Activated T-cell treated with anti-CD3 and anti-CD28 coated beads, Interleukin-2, amount 50 U/mL, for 4 hours (primary cell): Measurements from ENCODE around the gene OR1N2. TPM values are rescaled to one million over a fixed set of nuclear protein-coding genes. Genes with fewer than 3 reads are reported as not detected.
"Not testable (repeated sequence)": the region's sequence is repeated elsewhere in the genome, so short reads cannot be mapped to it uniquely, and the experiment has no call there.

Source experiments
- ATAC-seq, 2 donors: fragments of 200-7000 bp; cut with Tn5 transposase; one replicate each; pipeline ENCODE4 v1.10.0; 2021
- DNase-seq: peaks from one replicate; pipeline ENCODE4 v3.0.0-alpha.2; 2020
- H3K27me3 Mint-ChIP-seq: one replicate; pipeline ENCODE4 v1.8.0; 2021; ENCODE audit warnings: low read depth, mixed read lengths
- H3K36me3 Mint-ChIP-seq: one replicate; pipeline ENCODE4 v1.8.0; 2022; ENCODE audit warnings: mixed read lengths; ENCODE audit not compliant: insufficient read depth
- H3K4me1 Mint-ChIP-seq: one replicate; pipeline ENCODE4 v1.8.0; 2021; ENCODE audit warnings: low read depth, mixed read lengths
- H3K4me3 Mint-ChIP-seq: one replicate; pipeline ENCODE4 v1.8.0; 2021; ENCODE audit warnings: mild to moderate bottlenecking, moderate library complexity, mixed read lengths
- H3K9me3 Mint-ChIP-seq: one replicate; pipeline ENCODE4 v1.8.0; 2021; ENCODE audit warnings: mixed read lengths
- total RNA-seq, 3 donors: library from RNA; stranded (reverse); gene quantifications; one replicate each; pipeline ENCODE4 v1.2.1, GENCODE V29; 2021

The OR1N2 gene
- total RNA-seq, 3 donors from 2014 or later = not detected

- peak; percentile 10 for DNase-seq
- Mint-ChIP-seq H3K36me3 (no peaks in the 10 kb centered on the region), H3K4me1 (no peaks in the 10 kb centered on the region), H3K27me3 (peaks cover 5% of the 10 kb centered on the region), H3K9me3 (peaks cover 5% of the 10 kb centered on the region), H3K4me3 (no peak overlapping the region)
- ATAC-seq = peak; percentile 48 to 63
Observed at GRCh38 chr9:122562134-122562760, 9.3 kb downstream of the OR1N2 start.

GRCh38 chr9:122567901-122568300 is 15.0 kb downstream of the OR1N2 start:
- no peaks in the 10 kb centered on the region for H3K36me3 Mint-ChIP-seq
- no peak for ATAC-seq
- H3K4me1 Mint-ChIP-seq = no peaks in the 10 kb centered on the region

GRCh38 chr9:122572456-122572855 is 19.5 kb downstream of the OR1N2 start:
- no peaks in the 10 kb centered on the region for H3K4me1 Mint-ChIP-seq
- H3K36me3 Mint-ChIP-seq = no peaks in the 10 kb centered on the region
- no peaks in the 10 kb centered on the region for H3K27me3 Mint-ChIP-seq
- ATAC-seq = peak; percentile 79 to 88
- no peak overlapping the region for H3K4me3 Mint-ChIP-seq
- no peak for DNase-seq
- H3K9me3 Mint-ChIP-seq = no peaks in the 10 kb centered on the region

More at GRCh38 chr9:122567901-122568300, 15.0 kb downstream of the OR1N2 start:
- DNase-seq = no peak
- no peak overlapping the region for H3K4me3 Mint-ChIP-seq
- peaks cover 5% of the 10 kb centered on the region for H3K27me3 Mint-ChIP-seq
- H3K9me3 Mint-ChIP-seq = no peaks in the 10 kb centered on the region

- Mint-ChIP-seq H3K4me3 (no peak overlapping the region), H3K36me3 (no peaks in the 10 kb centered on the region), H3K27me3 (peaks cover 6% of the 10 kb centered on the region), H3K9me3 (no peaks in the 10 kb centered on the region), H3K4me1 (no peaks in the 10 kb centered on the region)
- ATAC-seq = no peak
- no peak for DNase-seq
Observed at GRCh38 chr9:122579874-122580273, 27.0 kb downstream of the OR1N2 start.

- Mint-ChIP-seq H3K27me3 (peaks cover 6% of the 10 kb centered on the region), H3K4me1 (no peaks in the 10 kb centered on the region), H3K9me3 (no peaks in the 10 kb centered on the region), H3K4me3 (no peak overlapping the region), H3K36me3 (no peaks in the 10 kb centered on the region)
- DNase-seq (no peak), ATAC-seq (no peak)
Observed at GRCh38 chr9:122580360-122580759, 27.4 kb downstream of the OR1N2 start.

GRCh38 chr9:122583284-122583683 is 30.4 kb downstream of the OR1N2 start, which contains the start of gene OR1L8:
OR1L8 (minus strand) TSS chr9:122583384; CDS start chr9:122568477, 14,907 bp downstream.
- H3K4me1 Mint-ChIP-seq, H3K36me3 Mint-ChIP-seq: not testable (repeated sequence)

More at GRCh38 chr9:122583284-122583683, 30.4 kb downstream of the OR1N2 start, which contains the start of gene OR1L8:
- ATAC-seq, DNase-seq, H3K9me3 Mint-ChIP-seq, H3K4me3 Mint-ChIP-seq, H3K27me3 Mint-ChIP-seq: not testable (repeated sequence)

Other genes starting within 250 kb of the OR1N2 start
- gene PTGS1, start 182.1 kb upstream of the OR1N2 start, total RNA-seq = under 1 TPM; 0.18 to 0.35 (median 0.35) TPM
- not detected for gene OR1J1, start 75.2 kb upstream of the OR1N2 start, total RNA-seq
- gene OR1J2, start 42.3 kb upstream of the OR1N2 start, total RNA-seq = not detected
- gene OR1J4, start 34.0 kb upstream of the OR1N2 start, total RNA-seq = not detected
- not detected for gene OR1N1, start 25.8 kb upstream of the OR1N2 start, total RNA-seq
- gene OR1L8, start 30.3 kb downstream of the OR1N2 start, total RNA-seq = not detected
- not detected for gene OR1Q1, start 61.6 kb downstream of the OR1N2 start, total RNA-seq
- gene OR1B1, start 104.5 kb downstream of the OR1N2 start, total RNA-seq = not detected
- not detected for gene OR1L1, start 108.6 kb downstream of the OR1N2 start, total RNA-seq
- not detected for gene OR1L3, start 122.0 kb downstream of the OR1N2 start, total RNA-seq
- gene OR1L4, start 170.9 kb downstream of the OR1N2 start, total RNA-seq = not detected
- not detected for gene OR1L6, start 189.2 kb downstream of the OR1N2 start, total RNA-seq
- not detected for gene OR5C1, start 235.8 kb downstream of the OR1N2 start, total RNA-seq
- not detected for gene OR1K1, start 247.0 kb downstream of the OR1N2 start, total RNA-seq